Adrenal gland (tissue), 5 donors: ENCODE data around the gene ZNF48.

Experiments
- POLR2A ChIP-seq, 2 donors: fragments of 450-650 bp; IDR thresholded peaks; one replicate each; pipeline ENCODE4 v1.6.1; 2017; ENCODE audit warnings: antibody characterized with exemption in 2 of 2, mild to moderate bottlenecking in 2 of 2, moderate library complexity in 1 of 2
- TF ChIP-seq, protein P1 (sequence below), 6 experiments: fragments of 450-650 bp in 4 of 6; fragments of 200-600 bp in 2 of 6; sonication (generic) in 1 of 6; IDR thresholded peaks; 1 replicate in 5 of 6; 2 replicates in 1 of 6; pipeline versions ENCODE4 v1.5.1 to v1.8.0; 2016 to 2021; ENCODE audit warnings: antibody characterized with exemption in 6 of 6, mild to moderate bottlenecking in 2 of 6, moderate library complexity in 1 of 6
- donor health status: DM: no; HTN: no; CAD: no.

DNA sequence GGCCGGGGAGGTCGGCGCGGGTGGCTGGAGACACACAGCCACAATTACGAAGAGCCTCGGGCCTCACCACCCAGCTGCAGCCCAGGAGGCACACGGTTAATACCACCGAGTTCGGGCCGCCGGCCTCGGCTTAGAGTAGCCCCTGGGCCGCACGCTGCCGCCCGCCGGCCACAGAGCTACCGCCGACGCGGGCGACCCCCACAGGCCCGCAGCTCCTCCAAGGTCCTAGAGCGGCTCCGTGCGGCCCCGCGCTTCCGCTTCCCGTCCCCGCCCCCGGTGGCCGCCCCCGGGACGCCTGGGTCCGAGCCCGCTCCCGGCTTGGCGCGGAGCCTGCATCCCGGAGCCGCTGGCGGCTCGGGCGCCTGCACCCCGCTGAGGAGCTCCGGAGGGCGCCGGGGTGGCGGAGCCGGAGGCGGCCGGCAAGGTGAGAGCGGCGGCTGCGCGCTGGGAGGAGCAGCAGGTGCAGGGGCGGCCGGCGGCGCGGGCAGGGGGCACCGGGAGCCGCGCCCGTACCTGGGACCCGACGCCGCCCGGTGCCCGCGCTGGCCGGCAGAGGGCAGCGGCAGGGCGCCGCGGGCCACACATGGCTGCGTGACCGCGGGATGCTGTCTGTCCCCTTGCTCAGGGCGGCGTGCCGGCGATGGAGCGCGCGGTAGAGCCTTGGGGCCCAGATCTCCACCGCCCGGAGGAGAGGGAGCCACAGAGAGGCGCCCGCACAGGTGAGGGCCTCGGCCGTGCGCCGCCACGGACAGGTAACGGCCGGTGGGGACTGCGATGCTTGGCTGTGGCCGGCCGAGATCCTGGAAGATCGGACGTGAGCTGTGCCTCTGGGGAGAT, at the start of gene ZNF48:
- TF ChIP-seq, protein P1, sequence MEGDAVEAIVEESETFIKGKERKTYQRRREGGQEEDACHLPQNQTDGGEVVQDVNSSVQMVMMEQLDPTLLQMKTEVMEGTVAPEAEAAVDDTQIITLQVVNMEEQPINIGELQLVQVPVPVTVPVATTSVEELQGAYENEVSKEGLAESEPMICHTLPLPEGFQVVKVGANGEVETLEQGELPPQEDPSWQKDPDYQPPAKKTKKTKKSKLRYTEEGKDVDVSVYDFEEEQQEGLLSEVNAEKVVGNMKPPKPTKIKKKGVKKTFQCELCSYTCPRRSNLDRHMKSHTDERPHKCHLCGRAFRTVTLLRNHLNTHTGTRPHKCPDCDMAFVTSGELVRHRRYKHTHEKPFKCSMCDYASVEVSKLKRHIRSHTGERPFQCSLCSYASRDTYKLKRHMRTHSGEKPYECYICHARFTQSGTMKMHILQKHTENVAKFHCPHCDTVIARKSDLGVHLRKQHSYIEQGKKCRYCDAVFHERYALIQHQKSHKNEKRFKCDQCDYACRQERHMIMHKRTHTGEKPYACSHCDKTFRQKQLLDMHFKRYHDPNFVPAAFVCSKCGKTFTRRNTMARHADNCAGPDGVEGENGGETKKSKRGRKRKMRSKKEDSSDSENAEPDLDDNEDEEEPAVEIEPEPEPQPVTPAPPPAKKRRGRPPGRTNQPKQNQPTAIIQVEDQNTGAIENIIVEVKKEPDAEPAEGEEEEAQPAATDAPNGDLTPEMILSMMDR (IDR thresholded peaks at IDR 0.05) = peak in 4 of 6 experiments; percentile 25 to 62 (median 52)
- TF ChIP-seq POLR2A (IDR thresholded peaks at IDR 0.05) = peak in 1 of 2 donors; percentile 50
